Uterus (tissue), 4 donors: ENCODE data around the gene DUSP18. TPM values are rescaled to one million over a fixed set of nuclear protein-coding genes. Genes with fewer than 3 reads are reported as not detected.

Experiments
- DNase-seq, 2 donors: peaks; one replicate each; pipeline ENCODE4 v3.0.0-alpha.2; 2019 to 2020
- H3K27ac ChIP-seq, 2 donors: fragments of 200-600 bp; sonication (generic); 1 replicate in 1 of 2; 2 replicates in 1 of 2; pipeline ENCODE4 v1.5.1; 2016 to 2018
- H3K27me3 ChIP-seq, 2 donors: fragments of 200-600 bp; sonication (generic); one replicate each; pipeline ENCODE4 v1.5.1; 2018 to 2019; ENCODE audit warnings: control low read depth in 1 of 2
- H3K36me3 ChIP-seq, 2 donors: fragments of 200-600 bp; sonication (generic); one replicate each; pipeline ENCODE4 v1.5.1; 2019; ENCODE audit warnings: control low read depth in 1 of 2
- H3K4me1 ChIP-seq, 2 donors: fragments of 200-600 bp; sonication (generic); one replicate each; pipeline ENCODE4 v1.5.1; 2018 to 2019; ENCODE audit warnings: control low read depth in 1 of 2
- H3K4me3 ChIP-seq, 2 donors: fragments of 200-600 bp; sonication (generic); 1 replicate in 1 of 2; 2 replicates in 1 of 2; pipeline ENCODE4 v1.5.1; 2018 to 2019; ENCODE audit warnings: mild to moderate bottlenecking in 1 of 2
- H3K9me3 ChIP-seq, 2 donors: fragments of 200-600 bp; sonication (generic); one replicate each; pipeline ENCODE4 v1.5.1; 2019; ENCODE audit warnings: control low read depth in 1 of 2
- CTCF ChIP-seq, 4 experiments: fragments of 200-600 bp in 2 of 4; fragments of 450-650 bp in 2 of 4; sonication (generic) in 2 of 4; IDR thresholded peaks; one replicate each; pipeline ENCODE4 v1.5.1; 2016 to 2019; ENCODE audit warnings: antibody characterized with exemption in 4 of 4, mild to moderate bottlenecking in 2 of 4, moderate library complexity in 1 of 4
- POLR2A ChIP-seq, 2 donors: fragments of 450-650 bp; IDR thresholded peaks; one replicate each; pipeline ENCODE4 v1.6.1; 2016; ENCODE audit warnings: antibody characterized with exemption in 2 of 2, mild to moderate bottlenecking in 1 of 2, moderate library complexity in 1 of 2
- intact Hi-C: fragments of 100-400 bp; cut with DNase I; formaldehyde crosslinking; loops from one replicate; pipeline ENCODE4 v1.15.1; 2023; ENCODE audit warnings: low total_unique reads
- total RNA-seq, 4 donors: library from RNA; depleted of rRNA in 3 of 4; stranded (reverse); fragments of >200 nt in 3 of 4; gene quantifications; one replicate each; pipeline versions ENCODE4 v1.1.0 to v1.2.4, GENCODE V29; 2014 to 2023
- donor health status: DM: yes; HTN: yes; CAD: no.

DUSP18 gene
- total RNA-seq, 4 donors from 2014 or later, result 0.88 to 10.6 (median 9.8) TPM

GRCh38 chr22:30675436-30675835, 7.8 kb upstream of the DUSP18 start:
- no peaks in the 10 kb centered on the region for H3K4me1 ChIP-seq
- TF ChIP-seq CTCF (IDR thresholded peaks at IDR 0.05), result no peak
- H3K27me3 ChIP-seq, result no peaks in the 10 kb centered on the region
- H3K27ac ChIP-seq, result no peak overlapping the region
- intact Hi-C loops, result no loop called here
- no peak overlapping the region for H3K4me3 ChIP-seq
- H3K36me3 ChIP-seq, result no peaks in the 10 kb centered on the region
- DNase-seq, result no peak
- H3K9me3 ChIP-seq, result no peaks in the 10 kb centered on the region

GRCh38 chr22:30674482-30674881, 6.8 kb upstream of the DUSP18 start:
- no peaks in the 10 kb centered on the region for H3K4me1 ChIP-seq
- no peak for TF ChIP-seq CTCF (IDR thresholded peaks at IDR 0.05)
- TF ChIP-seq POLR2A (IDR thresholded peaks at IDR 0.05), result no peak
- no peak for DNase-seq
- no peaks in the 10 kb centered on the region for H3K36me3 ChIP-seq
- no peak overlapping the region for H3K4me3 ChIP-seq
- no peak overlapping the region for H3K27ac ChIP-seq
- H3K9me3 ChIP-seq, result no peaks in the 10 kb centered on the region
- no peaks in the 10 kb centered on the region for H3K27me3 ChIP-seq
- intact Hi-C loops, result no loop called here

- H3K4me1 ChIP-seq, result peaks cover 0 to 4% of the 10 kb centered on the region in 2 donors
- no peak overlapping the region for H3K27ac ChIP-seq
- H3K4me3 ChIP-seq, result no peak overlapping the region
- intact Hi-C loops, result no loop called here
- no peaks in the 10 kb centered on the region for H3K9me3 ChIP-seq
- TF ChIP-seq POLR2A (IDR thresholded peaks at IDR 0.05) (no peak), CTCF (IDR thresholded peaks at IDR 0.05) (no peak)
- no peaks in the 10 kb centered on the region for H3K36me3 ChIP-seq
- H3K27me3 ChIP-seq, result no peaks in the 10 kb centered on the region
- DNase-seq, result no peak
Observed at GRCh38 chr22:30673136-30673535, 5.5 kb upstream of the DUSP18 start.

DNA sequence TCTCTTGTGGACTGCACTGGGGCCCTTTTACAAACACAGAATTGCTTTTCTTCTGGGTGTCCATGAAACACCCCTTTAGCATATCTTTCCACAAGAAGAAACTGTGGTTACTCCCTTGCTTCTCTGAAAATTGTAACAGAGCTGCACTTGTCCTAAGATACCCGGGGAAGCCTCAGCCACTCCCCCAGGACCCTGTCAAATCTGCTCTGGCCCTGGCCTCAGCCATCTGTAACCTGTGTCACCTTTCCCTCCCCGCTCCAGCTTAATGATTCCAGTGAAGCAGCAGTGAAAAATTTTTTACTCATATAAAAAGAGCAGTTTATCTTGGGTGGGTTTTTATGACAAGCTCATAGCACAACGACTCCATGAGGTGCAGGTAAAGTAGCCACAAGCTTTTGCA, 3.4 kb upstream of the DUSP18 start:
- no peaks in the 10 kb centered on the region for H3K27me3 ChIP-seq
- H3K4me3 ChIP-seq, result no peak overlapping the region
- H3K9me3 ChIP-seq, result no peaks in the 10 kb centered on the region
- H3K36me3 ChIP-seq, result no peaks in the 10 kb centered on the region
- no peak overlapping the region for H3K27ac ChIP-seq
- H3K4me1 ChIP-seq, result peaks cover 0 to 5% of the 10 kb centered on the region in 2 donors
- intact Hi-C loops, result no loop called here
- no peak for TF ChIP-seq POLR2A (IDR thresholded peaks at IDR 0.05)
- TF ChIP-seq CTCF (IDR thresholded peaks at IDR 0.05), result no peak
- no peak for DNase-seq

DNA sequence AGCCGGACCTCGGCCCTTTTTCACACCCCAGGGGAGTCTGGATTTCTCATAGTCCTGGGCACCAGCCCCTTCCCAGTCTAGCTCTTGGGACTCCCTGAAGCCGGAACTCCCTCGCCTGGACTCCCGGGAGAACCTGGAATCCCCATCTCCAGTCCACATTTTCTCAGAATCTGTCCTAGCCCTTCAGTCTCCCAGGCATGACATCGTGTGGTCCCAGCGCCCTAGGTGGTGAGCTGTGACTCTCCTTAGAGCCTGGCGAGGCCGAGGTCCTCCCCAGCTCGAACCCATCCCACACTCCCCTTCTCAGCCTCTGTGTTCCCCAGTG, 673 bp upstream of the DUSP18 start:
- no peak for TF ChIP-seq POLR2A (IDR thresholded peaks at IDR 0.05)
- no peak for TF ChIP-seq CTCF (IDR thresholded peaks at IDR 0.05)
- no peak for DNase-seq
- peaks cover 0 to 5% of the 10 kb centered on the region in 2 donors for H3K4me1 ChIP-seq
- no peaks in the 10 kb centered on the region for H3K9me3 ChIP-seq
- peak overlapping the region in 1 of 2 donors; percentile 69 for H3K27ac ChIP-seq
- no peaks in the 10 kb centered on the region for H3K27me3 ChIP-seq
- intact Hi-C loops, result no loop called here
- H3K4me3 ChIP-seq, result peak overlapping the region; percentile 67 to 77
- H3K36me3 ChIP-seq, result no peaks in the 10 kb centered on the region
